Embryonic facial prominence (tissue), 1 donor: Measurements from ENCODE around the gene TCP1.
"Not testable (repeated sequence)": the region's sequence is repeated elsewhere in the genome, so short reads cannot be mapped to it uniquely, and the experiment has no call there.

Source experiments
- DNase-seq: peaks from one replicate; pipeline ENCODE4 v3.0.0-alpha.2; 2016; ENCODE audit errors: extremely low spot score

Gene TCP1

DNA sequence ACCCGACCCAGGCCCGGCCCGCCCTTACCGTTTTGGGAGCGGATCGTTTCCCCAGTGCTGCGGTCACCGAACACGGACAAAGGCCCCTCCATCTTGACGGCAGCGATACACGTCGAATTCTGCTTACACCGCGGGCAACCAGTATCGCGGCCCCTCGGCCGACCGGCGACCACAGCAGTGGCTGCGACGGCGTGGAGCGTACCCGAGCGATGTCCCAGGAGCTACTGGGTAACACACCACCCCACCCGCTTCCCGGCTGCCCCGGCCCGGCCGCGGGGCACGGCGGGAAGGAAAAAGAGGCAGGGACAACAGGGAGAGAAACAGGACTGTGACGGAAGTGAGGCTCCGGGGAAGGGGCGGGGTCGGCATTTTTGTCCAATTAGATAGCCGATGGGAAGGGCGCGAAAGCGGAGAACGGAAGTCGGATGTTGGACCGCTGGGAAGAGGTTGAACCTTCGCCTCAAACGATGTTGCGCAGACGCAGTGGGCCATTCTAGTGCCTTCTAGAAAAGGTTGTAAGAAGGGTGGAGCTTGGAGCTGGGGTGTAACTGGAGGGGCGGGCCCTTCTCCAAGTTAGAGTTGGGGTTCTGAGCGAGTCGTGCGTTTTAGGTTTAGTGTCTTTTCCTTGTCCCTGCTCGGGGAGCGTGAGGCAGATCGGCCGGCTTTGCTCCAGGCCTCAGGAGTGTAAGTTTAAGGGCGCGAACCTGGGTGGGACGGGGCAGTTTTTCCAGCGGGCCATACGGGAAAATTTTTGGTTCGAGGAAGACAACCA, at the start of gene TCP1:
Gene TCP1 (minus strand): TSS at position 226 of the 772 bp plus-strand sequence. CDS start 134 bp downstream, at position 92.
- peak; percentile 99 for DNase-seq

DNA sequence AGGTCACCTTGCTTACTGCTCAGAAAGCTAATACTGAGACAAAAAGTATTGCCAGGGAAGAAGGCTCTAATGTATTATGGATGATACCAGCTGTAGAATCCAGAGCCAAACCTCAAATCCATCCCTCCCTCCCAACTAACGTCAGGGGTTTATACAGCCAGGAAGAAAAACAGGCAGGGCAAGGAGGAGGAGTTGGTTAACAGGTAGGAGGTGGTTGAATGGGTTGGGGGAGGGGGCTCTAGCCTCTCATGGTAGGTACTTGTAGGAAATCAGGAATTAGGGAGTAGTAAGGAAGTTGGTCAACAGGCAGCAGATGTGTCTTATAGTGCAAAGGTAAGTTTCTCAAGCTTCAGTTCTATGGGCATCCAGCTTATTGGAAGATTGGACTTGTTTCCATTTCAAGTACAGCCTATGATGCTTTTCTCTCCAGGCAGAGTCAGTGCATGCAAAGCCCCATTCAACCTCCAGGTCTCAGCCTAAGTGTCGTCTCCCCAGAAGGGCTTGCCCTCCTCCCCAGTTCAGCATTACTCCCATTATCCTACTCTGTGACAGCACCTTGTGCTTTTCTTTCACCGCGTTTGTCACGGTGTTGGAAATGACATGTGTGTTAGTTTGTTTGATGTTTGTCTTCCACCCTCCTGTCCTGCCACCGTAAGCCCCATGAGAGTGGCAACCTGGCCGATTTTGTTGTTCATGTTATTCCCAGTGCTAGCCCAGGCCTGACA, 48.8 kb upstream of the TCP1 start:
- DNase-seq = no peak

DNA sequence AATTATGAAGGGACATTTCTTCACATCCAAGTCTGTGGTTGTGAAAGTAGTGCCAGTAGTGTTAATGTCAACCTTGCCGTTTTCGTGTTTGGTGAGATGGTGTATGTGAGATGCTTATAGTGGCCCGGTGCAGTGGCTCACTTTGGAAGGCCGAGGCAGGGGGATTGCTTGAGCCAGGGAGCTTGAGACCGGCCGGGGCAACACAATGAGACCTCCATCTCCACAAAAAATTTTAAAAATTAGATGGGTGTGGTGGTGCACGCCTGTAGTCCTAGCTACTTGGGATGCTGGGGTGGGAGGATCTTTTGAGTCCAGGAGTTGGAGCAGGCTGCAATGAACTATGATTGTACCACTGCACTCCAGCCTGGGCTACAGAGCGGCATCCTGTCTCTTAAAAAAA, 48.1 kb upstream of the TCP1 start:
- no peak for DNase-seq

DNA sequence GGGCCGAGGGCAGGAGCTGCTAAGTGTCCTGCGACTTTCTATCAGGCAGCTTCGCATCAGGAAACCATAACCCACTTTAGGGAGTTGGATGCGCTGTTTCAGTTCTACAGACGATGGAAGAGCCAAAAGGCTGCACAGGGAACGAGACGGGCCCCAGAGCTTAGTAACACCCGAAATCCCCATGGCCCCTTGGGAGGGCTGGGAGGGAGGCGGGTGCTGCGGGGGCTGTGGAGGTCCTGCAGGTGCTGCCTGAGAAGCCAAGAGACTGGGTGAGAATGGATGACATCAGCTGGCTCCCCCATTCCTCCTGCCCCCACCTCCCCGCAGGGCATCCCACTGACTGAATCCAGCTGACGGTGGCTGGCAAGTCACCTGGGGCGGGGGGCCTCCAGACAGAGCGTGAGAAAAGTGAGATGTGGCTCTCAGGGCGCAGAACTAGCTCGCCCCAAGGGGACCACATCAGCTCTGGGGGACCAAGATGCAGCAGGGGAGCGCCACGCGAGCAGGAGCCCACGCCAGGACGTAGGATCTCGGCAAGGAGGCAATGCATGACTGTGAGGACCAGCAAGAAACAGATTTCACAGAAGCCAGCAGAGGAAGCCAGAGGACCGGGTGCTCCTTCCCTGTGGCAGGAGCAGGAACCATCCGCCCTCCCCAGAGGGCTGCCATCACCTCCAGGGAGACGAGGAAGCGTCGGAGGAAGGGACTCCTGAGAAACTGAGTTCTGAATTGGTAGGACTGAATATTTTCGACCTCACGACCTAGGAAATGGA, 47.5 kb upstream of the TCP1 start:
- DNase-seq = no peak

DNA sequence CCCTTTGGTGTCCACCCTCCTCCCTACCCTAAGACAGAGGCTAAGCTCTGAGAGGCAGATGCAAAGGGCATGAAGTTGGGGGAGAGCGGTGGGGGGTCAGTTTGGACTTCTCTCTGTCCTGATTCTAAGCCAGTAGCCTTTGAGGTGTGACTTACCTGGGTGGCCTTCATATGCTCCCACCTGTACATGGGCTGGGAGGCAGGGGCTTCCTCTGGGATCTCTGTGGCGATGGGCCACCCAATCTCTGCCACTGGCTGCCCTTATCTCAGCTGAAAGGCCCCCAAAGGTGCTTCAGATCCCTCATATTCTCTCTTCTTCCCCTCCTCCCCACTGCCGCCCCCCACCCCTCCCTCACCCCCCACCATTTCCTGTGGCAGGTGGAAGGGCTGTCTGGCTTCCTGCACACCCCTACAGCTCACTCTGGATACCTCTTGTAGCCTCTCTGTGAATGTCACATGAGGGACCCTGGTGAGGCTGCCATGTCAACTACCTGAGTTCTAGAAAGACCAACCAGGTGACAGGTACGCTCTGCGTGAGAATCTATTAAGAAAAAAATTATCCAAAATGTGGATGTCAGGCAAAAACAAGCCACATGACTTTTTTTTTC, 44.7 kb upstream of the TCP1 start:
- DNase-seq = no peak

DNA sequence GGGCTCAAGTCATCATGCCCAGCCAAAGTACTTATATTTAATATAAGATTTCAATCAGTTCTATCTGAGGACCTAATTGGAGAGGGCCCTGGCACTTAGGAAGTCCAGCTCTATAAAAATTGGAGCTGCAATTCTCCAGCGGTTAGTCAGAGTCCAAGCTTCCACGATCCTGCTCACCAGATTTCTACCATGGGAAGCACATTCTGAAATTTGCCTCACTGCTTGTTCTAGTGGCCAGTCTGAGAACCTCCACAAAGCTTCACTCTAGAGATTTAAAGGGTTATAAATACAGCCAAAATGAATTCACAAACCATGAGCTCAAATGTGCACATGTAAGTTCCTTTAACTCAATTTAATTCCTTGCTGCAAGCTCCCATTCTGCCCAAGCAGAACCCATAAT, 44.2 kb upstream of the TCP1 start:
- no peak for DNase-seq

DNA sequence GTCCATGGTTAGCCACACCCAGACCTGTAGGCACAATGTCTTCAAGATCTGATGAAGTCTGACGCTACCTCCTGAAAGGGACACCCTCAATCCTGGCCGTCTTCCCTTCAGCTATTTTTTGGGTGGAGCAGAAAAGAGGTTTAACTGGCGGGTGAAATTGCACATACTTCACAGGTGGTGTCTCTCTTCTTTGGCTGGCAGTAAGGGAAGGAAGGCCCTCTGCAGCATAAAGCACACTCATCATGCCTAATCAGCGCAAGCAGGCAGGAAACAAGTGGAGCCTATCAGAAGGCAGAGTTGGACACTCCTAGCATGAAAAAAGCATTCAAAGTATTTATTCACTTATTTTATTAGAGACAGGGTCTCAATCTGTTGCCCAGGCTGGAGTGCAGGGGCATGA, 43.5 kb upstream of the TCP1 start:
- no peak for DNase-seq

DNA sequence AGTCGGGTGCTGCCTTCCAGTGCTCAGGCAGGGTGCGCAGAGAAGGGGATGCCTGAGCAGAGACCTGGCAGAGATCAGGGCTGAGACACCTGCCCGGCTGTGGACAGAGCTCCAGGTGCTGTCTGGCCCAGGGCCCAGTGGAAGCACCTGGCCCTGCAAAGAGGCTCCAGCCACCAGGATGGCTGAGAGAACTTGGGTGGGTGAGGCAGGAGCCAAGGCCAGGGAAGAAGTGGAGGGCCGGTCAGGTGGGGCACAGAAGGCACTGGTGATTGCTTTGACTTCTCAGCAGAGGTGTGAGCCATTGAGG, 41.9 kb upstream of the TCP1 start:
- DNase-seq = no peak

DNA sequence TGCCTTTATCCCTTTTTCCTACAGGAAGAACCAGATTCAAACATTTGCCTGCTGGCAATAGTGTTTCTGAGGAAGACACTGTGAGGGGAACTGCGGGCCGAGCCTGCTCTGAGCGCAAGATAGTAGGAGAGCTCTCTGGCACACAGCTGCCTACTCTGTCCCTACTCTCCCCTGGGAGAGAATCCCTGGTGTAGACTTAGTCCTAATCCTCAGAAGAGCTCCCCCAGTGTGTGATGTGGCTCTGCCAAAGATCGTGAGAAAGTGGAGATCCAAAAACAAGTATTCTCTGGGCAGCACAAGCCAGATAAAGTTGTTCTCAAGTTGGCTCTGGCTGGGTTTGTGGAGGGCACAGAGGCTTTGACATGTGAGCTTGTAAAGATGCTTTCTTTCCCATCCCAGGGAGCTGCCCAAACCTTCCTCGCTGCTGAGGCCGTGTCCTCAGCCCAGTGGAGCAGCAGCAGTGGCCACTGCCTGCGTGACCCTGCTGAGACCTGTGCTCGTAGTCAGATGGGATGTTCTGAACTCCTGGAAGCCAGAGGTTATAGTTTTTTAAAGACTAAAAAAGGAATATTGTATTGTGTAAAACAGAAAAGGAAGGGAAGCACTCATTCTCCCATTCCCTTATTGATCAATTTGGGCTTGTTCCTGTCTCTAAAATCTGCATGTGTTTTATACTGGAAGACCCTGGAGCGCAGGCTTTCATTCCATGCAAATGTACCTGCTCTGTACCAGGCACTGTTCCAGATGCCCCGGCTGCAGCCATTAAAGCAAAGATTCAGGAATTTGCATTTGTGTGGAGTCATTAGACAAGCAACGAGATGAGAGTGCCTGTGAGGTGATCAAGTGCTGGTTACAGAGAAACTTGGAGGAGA, 41.3 kb upstream of the TCP1 start:
- DNase-seq = no peak

DNA sequence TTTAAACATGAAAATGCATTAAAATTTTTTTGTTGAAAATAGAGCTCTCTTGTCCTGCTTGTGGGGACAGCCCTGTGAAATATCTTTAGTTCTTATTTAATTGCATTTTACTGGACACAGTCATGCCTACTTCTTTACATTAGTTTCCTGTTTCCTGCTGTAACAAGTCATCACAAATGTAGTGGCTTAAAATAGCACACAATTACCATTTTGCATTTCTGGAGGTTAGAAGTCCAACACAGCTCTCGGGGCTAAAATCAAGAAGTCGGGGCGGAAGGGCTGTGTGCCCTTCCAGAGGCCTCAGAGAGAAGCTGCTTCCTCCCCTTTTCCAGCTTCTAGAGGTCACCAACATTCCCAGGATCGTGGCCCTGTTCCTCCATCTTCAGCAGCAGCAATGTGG, 40.1 kb upstream of the TCP1 start:
- no peak for DNase-seq

DNA sequence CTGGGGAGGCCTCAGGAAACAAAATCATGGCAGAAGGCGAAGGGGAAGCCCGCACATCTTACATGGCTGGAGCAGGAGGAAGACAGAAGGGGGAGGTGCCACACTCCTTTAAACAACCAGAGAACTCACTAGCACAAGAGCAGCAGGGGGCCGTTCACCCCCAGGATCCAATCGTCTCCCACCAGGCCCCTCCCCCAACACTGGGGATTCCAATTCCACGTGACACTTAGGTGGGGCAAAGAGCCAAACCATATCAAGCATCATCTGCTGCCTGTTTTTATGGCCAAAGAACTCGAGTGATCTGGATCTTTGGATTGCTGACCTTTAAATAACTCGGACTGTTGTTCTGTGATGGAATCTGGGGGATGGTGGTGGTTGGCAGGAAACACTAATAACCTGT, 38.7 kb upstream of the TCP1 start:
- DNase-seq = no peak

DNA sequence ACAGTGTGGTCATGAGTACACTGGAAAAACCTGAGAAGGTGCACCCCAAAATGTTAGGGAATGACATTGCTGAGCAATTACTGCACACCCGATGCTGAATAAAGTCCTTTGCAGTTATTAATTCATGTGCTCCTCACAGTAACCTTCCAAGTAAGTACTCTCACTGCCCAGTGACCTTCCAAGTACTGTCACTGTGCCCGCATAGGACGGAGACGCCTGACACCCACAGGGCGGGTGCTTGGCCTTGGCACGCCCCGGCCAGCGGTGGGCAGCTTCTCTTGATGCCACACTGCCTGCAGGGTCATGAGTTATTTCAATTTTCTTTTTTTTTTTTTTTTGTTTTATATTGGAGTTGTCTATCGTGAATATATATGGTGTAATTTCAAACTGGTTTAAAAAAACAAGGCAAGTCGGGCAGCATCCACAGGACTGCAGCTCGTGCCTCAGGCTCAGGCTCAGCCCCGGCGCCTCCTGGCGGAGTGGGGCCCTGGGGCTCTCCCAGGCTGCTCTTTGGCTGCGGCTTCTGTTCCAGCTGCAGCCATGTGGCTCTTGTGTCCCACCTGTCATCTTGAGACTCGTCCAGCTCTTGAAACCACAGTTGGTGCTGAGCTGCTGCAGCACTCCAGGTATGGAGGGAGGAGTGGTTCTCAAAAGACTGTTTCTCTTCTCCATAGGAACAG, 37.7 kb upstream of the TCP1 start:
- DNase-seq = no peak

DNA sequence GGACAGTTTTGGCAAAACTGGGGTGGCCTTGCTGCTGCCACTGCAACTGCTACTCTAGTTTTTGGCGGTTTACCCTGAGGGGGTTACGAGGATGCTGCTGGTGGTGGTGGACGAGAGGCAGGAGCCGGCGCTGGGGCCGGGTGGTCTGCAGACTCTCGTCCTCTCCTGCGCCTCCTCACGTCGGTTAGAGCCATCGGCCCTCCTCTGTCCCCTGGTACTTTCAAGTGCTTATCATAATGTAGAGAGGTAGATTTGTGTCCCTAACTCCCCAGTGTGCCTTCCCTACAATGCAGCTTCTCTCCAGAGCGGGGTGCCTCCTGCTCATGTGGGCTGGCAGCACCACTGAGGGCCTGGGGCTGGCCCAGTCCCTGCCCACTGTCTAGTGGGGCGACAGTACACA, 36.6 kb upstream of the TCP1 start:
- DNase-seq = no peak

DNA sequence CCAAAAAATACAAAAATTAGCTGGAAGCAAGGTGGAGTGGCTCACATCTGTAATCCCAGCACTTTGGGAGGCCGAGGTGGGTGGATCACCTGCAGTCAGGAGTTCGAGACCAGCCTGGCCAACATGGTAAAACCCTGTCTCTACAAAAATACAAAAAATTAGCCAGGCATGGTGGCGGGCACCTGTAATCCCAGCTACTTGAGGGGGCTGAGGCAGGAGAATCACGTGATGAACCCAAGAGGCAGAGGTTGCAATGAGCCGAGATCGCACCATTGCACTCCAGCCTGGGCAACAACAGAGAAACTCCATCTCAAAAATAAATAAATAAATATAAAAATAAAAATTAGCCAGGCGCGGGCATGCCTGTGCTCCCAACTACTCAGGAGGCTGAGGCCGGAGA, 35.3 kb upstream of the TCP1 start:
- not testable (repeated sequence) for DNase-seq

DNA sequence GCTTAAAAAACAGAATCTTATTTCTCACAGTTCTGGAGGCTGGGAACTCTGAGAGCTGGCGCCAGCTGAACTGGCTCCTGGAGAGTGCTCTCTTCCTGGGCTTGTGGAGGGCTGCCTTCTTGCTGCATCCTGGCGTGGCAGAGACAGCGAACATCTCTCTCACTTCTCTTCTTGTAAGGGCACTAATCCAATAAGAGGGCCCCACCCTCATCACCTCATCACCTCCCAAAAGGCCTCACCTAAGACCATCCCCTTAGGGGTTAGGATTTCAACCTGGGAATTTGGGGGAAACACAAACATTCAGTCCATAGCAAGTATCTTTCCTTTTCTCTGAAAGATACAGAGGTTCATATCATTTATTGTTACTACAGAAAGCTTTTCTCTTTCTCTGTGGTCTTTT, 34.6 kb upstream of the TCP1 start:
- no peak for DNase-seq

DNA sequence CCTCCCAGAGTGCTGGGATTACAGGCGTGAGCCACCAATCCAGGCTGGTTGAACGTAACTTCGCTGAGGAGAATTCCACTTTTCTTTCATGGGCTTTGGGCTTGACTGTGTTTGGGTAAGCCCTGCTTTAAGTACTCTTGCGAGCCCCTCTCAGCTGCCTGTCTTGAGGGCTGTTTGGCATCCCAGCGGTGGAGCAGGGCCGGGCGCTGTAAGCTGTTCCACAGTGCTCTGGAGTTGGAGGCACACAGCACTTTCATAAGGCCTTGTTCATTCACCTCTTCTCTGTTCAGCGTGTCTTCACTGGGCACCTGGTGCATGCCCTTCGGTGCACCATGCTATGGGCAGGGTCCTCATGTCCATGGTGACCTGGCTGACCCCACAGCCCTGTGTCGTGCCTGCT, 32.3 kb upstream of the TCP1 start:
- DNase-seq = no peak

DNA sequence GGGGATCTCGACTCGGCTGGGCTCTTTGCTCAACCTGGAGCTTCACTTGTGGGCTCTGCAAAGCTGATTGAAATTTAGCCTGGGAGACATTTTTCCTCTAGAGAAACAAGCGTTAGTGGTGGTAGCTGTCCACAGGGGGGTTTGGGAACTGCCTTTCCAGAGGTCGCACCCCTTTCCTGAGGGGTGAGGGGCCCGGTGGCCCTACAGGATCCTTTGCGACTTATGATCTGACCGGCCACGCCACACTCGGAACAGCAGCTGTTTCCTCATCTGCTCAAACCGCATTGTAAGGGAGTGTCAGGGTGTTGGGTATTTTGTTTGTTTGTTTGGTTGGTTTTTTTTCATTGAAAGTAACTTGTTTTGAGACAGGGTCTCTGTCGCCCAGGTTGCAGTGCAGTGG, 31.7 kb upstream of the TCP1 start:
- DNase-seq = no peak

DNA sequence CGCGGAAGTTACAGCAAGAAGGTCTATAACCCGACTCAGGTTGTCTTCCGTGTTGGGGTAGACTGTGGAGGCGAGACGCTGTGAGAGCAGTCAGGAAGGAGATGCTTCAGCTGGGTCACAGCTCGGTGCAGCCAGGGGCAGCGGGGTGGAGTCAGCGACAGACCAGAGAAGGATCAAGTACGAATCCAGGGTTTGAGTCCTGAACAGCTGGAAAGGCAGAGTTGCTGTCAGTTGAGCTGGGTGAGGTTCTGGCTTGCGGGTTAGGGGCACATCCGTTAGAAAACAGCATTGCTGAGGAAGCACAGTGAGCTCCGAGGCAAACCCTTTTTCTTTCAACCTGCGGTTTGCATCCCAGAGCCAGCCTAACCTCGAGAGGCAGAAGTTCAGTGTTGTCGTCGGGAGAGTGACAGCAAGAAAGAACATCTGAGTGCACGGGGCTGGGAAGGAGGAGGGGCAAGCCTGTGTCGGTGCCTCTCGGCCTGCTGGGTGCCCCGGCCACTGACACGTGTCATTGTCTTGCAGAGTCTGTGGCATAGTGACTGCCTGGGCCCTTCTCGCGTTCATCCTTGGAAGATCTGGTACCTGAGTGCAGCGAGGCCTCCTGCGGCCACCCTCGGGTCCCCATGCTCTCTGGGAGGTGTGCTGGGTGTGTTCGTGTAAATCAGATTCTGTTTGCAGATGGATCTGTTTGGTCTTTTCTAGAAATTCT, 30.7 kb upstream of the TCP1 start:
- no peak for DNase-seq

DNA sequence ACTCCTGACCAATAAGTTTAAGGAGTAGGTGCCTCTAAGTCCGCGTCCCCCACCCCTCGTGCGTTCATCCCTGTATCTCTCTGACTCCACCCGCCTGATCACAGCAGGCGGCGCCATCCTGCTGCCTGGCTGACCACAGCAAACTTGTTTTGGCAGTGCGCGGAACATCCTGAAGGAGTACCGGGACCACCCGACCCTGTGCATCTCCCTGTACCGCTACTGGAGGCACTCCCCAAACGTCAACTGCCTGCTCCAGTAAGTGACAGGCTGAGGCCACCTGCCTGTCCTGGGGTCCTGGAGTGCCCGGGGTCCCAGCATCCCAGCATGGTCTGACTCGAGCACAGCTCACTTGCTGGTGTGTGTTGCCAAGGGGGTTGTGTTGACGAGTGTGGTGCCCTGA, 29.7 kb upstream of the TCP1 start:
- no peak for DNase-seq
